NCI-H1105 (cell line): Measurements from ENCODE around the gene EYA2.
"Not testable (repeated sequence)": the region's sequence is repeated elsewhere in the genome, so short reads cannot be mapped to it uniquely, and the experiment has no call there.

Experiments used
- DNase-seq: peaks from one replicate; lab custom pipeline; 2025; lab: John Stamatoyannopoulos, UW

Gene EYA2

GRCh38 chr20:46955601-46956556 is 61.2 kb downstream of the EYA2 start:
- no peak for DNase-seq

GRCh38 chr20:46959081-46959692 is 64.5 kb downstream of the EYA2 start:
- no peak for DNase-seq

GRCh38 chr20:46959821-46960220 is 65.2 kb downstream of the EYA2 start:
- DNase-seq, result no peak

GRCh38 chr20:46960536-46960935 is 65.9 kb downstream of the EYA2 start:
- no peak for DNase-seq

GRCh38 chr20:46961968-46962367 is 67.3 kb downstream of the EYA2 start:
- DNase-seq, result not testable (repeated sequence)

GRCh38 chr20:46962452-46963195 is 68.0 kb downstream of the EYA2 start:
- DNase-seq, result no peak

- DNase-seq, result no peak
These were observed 68.5 kb downstream of the EYA2 start for GRCh38 chr20:46963196-46963529.

GRCh38 chr20:46963758-46964617 is 69.3 kb downstream of the EYA2 start:
- DNase-seq, result peak; percentile 36

- no peak for DNase-seq
These were observed 70.2 kb downstream of the EYA2 start for GRCh38 chr20:46964618-46965455.

GRCh38 chr20:46965477-46965876 is 70.8 kb downstream of the EYA2 start:
- peak; percentile 43 for DNase-seq

- DNase-seq, result no peak
These were observed 73.0 kb downstream of the EYA2 start for GRCh38 chr20:46967646-46968045.

- peak; percentile 58 for DNase-seq
These were observed 76.4 kb downstream of the EYA2 start for GRCh38 chr20:46970937-46971630.

- no peak for DNase-seq
These were observed 79.1 kb downstream of the EYA2 start for GRCh38 chr20:46973766-46974165.

GRCh38 chr20:46974669-46975434 is 80.2 kb downstream of the EYA2 start:
- no peak for DNase-seq

- no peak for DNase-seq
These were observed 81.3 kb downstream of the EYA2 start for GRCh38 chr20:46975976-46976375.

GRCh38 chr20:46977204-46977603 is 82.6 kb downstream of the EYA2 start:
- DNase-seq, result no peak

GRCh38 chr20:46977909-46978588 is 83.4 kb downstream of the EYA2 start:
- no peak for DNase-seq

- DNase-seq, result no peak
These were observed 84.4 kb downstream of the EYA2 start for GRCh38 chr20:46978951-46979491.
